SK-N-SH (cell line): ENCODE data around the gene GRIA1.

ENCODE experiments used
- CTCF ChIP-seq: fragments of 200-600 bp; sonication (generic); IDR thresholded peaks from 2 replicates; pipeline ENCODE4 v1.6.1; 2017; ENCODE audit warnings: antibody characterized with exemption, mild to moderate bottlenecking, moderate library complexity
- EZH2phosphoT487 ChIP-seq: fragments of 200-600 bp; sonication (generic); IDR thresholded peaks from 2 replicates; pipeline ENCODE4 v1.6.1; 2017; ENCODE audit warnings: low read depth, mixed run types, mild to moderate bottlenecking, antibody characterized with exemption, moderate library complexity, borderline replicate concordance
- MAX ChIP-seq: IDR thresholded peaks from 2 replicates; pipeline ENCODE4 v1.4.0; 2012; ENCODE audit warnings: low read depth
- MXI1 ChIP-seq: IDR thresholded peaks from 2 replicates; pipeline ENCODE4 v1.6.1; 2012; ENCODE audit warnings: mild to moderate bottlenecking, low read depth, low read length, improper control_type of control experiment
- POLR2AphosphoS5 ChIP-seq: IDR thresholded peaks from 2 replicates; pipeline ENCODE4 v1.6.1; 2012; ENCODE audit warnings: low read depth, low read length
- RAD21 ChIP-seq: IDR thresholded peaks from 2 replicates; pipeline ENCODE4 v1.6.1; 2012; ENCODE audit warnings: mild to moderate bottlenecking, low read length
- REST ChIP-seq: IDR thresholded peaks from 2 replicates; pipeline ENCODE4 v1.6.1; 2012; ENCODE audit warnings: mild to moderate bottlenecking, low read depth, low read length, moderate library complexity
- RXRA ChIP-seq: IDR thresholded peaks from 2 replicates; pipeline ENCODE4 v1.4.0; 2012; ENCODE audit warnings: low read depth, mild to moderate bottlenecking, borderline replicate concordance
- TEAD4 ChIP-seq: IDR thresholded peaks from 2 replicates; pipeline ENCODE4 v1.4.0; 2012; ENCODE audit warnings: mild to moderate bottlenecking, borderline replicate concordance; ENCODE audit not compliant: insufficient read depth
- USF2 ChIP-seq: fragments of 150-350 bp; IDR thresholded peaks from 2 replicates; pipeline ENCODE4 v1.6.1; 2017; ENCODE audit warnings: antibody characterized with exemption, low read length, low read depth, borderline replicate concordance
- YY1 ChIP-seq: IDR thresholded peaks from 2 replicates; pipeline ENCODE4 v1.4.0; 2012; ENCODE audit warnings: low read depth, mild to moderate bottlenecking

- no peak for TF ChIP-seq TEAD4
- TF ChIP-seq CTCF: no peak
- no peak for TF ChIP-seq MAX
- no peak for TF ChIP-seq RAD21
- no peak for TF ChIP-seq REST
- TF ChIP-seq MXI1: no peak
- no peak for TF ChIP-seq USF2
- TF ChIP-seq RXRA: no peak
- no peak for TF ChIP-seq EZH2phosphoT487
- TF ChIP-seq YY1: no peak
- no peak for TF ChIP-seq POLR2AphosphoS5
Measured at GRCh38 chr5:153533546-153533945, 43.1 kb downstream of the GRIA1 start.
